DND-41 (cell line): ENCODE measurements around the gene PCDHGA6.
A peak's percentile ranks its signal among the peaks of the same experiment; 100 is the strongest.

Source experiments
- EZH2 ChIP-seq: IDR thresholded peaks from 3 replicates; pipeline ENCODE4 v1.6.1; 2012; ENCODE audit warnings: borderline replicate concordance, low read depth, mild to moderate bottlenecking, moderate library complexity, low read length, inconsistent platforms; ENCODE audit not compliant: severe bottlenecking
- TF ChIP-seq, protein P1 (sequence below): IDR thresholded peaks from 2 replicates; pipeline ENCODE4 v1.5.1; 2012; ENCODE audit warnings: borderline replicate concordance, low read length, moderate library complexity, mild to moderate bottlenecking; ENCODE audit not compliant: poor library complexity, severe bottlenecking; ENCODE audit errors: extremely low read depth

DNA sequence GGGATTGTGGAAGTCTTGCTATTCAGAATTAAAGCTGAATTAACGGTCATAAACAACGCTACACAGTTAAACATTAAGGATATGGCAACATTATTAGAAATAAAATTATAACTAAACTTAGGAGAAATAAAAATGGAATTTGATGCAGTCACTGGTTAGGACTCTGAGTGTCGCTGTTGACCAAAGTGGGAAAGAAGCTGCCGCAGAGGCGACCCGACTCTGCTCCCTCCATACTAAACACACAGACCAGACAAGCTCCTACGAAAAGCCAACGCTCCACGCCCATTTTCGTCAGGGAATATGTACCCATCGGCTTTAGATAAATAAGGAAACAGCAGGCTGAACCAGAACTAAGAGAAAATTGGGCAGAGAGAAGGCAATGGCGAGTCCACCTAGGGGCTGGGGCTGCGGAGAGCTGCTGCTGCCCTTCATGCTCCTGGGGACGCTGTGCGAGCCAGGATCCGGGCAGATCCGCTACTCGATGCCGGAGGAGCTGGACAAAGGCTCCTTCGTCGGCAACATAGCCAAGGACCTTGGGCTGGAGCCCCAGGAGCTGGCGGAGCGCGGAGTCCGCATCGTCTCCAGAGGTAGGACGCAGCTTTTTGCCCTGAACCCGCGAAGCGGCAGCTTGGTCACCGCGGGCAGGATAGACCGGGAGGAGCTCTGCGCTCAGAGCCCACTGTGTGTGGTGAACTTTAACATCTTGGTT lies 9.6 kb upstream of the PCDHGA6 start, which contains the start of gene PCDHGA5:
- TF ChIP-seq, protein P1, sequence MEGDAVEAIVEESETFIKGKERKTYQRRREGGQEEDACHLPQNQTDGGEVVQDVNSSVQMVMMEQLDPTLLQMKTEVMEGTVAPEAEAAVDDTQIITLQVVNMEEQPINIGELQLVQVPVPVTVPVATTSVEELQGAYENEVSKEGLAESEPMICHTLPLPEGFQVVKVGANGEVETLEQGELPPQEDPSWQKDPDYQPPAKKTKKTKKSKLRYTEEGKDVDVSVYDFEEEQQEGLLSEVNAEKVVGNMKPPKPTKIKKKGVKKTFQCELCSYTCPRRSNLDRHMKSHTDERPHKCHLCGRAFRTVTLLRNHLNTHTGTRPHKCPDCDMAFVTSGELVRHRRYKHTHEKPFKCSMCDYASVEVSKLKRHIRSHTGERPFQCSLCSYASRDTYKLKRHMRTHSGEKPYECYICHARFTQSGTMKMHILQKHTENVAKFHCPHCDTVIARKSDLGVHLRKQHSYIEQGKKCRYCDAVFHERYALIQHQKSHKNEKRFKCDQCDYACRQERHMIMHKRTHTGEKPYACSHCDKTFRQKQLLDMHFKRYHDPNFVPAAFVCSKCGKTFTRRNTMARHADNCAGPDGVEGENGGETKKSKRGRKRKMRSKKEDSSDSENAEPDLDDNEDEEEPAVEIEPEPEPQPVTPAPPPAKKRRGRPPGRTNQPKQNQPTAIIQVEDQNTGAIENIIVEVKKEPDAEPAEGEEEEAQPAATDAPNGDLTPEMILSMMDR: peak; percentile 8
- no peak for TF ChIP-seq EZH2
